Pancreas (tissue), 10 donors: ENCODE data around the gene RBM19. TPM values are rescaled to one million over a fixed set of nuclear protein-coding genes. Genes with fewer than 3 reads are reported as not detected.

Source experiments
- ATAC-seq, 4 donors: fragments of 200-7000 bp; cut with Tn5 transposase; one replicate each; pipeline versions ENCODE4 v1.8.0 to v1.9.1; 2020; ENCODE audit warnings: mild to moderate bottlenecking in 4 of 4, moderate library complexity in 4 of 4
- DNase-seq, 6 donors: peaks; one replicate each; pipeline ENCODE4 v3.0.0-alpha.2; 2020
- FAIRE-seq: peaks from 2 replicates; lab custom pipeline; 2012; peaks lifted over from hg19 to GRCh38; lab: Jason Lieb, UNC
- H3K27ac ChIP-seq, 4 donors: fragments of 200-600 bp; sonication (generic); 1 replicate in 3 of 4; 2 replicates in 1 of 4; pipeline versions ENCODE4 v1.5.0 to v1.8.0; 2020
- H3K27me3 ChIP-seq, 4 donors: fragments of 200-600 bp; one replicate each; pipeline ENCODE4 v1.8.0; 2021
- H3K36me3 ChIP-seq, 3 donors: fragments of 200-600 bp; sonication (generic) in 1 of 3; one replicate each; pipeline versions ENCODE4 v1.5.0 to v1.8.0; 2020 to 2021
- H3K4me1 ChIP-seq, 3 donors: fragments of 200-600 bp; one replicate each; pipeline ENCODE4 v1.8.0; 2021
- H3K4me3 ChIP-seq, 4 donors: fragments of 200-600 bp; sonication (generic) in 2 of 4; one replicate each; pipeline versions ENCODE4 v1.5.0 to v1.8.0; 2020 to 2021
- H3K9me3 ChIP-seq, 4 donors: fragments of 200-600 bp; one replicate each; pipeline ENCODE4 v1.8.0; 2021
- CTCF ChIP-seq, 4 donors: fragments of 200-600 bp; sonication (generic) in 3 of 4; IDR thresholded peaks; one replicate each; pipeline versions ENCODE4 v1.5.0 to v1.8.0; 2021; ENCODE audit warnings: antibody characterized with exemption in 4 of 4
- WGBS, 2 donors: extraction: QIAGEN DNeasy Blood & Tissue Kit; methylation state at CpG; one replicate each; pipeline ENCODE4 v1.1.7; 2013; 5-methylcytosine and 5-hydroxymethylcytosine counted together
- intact Hi-C, 3 donors: fragments of 100-400 bp; cut with DNase I; formaldehyde crosslinking; loops; one replicate each; pipeline versions ENCODE4 v1.11.1 to v1.14.2; 2022
- polyA plus RNA-seq, 2 donors: library from polyadenylated mRNA; stranded (reverse); fragments of 200-250 nt; gene quantifications; one replicate each; pipeline ENCODE4 v1.2.3, GENCODE V29; 2013
- total RNA-seq, 6 donors: library from RNA; stranded (reverse); fragmentation: NEBNext Ultra II Directional in 4 of 6; extraction: Animal tissue kit (Norgen Biotek cat#: 25700) in 4 of 6; gene quantifications; one replicate each; pipeline versions ENCODE4 v1.2.1 to v1.2.4, GENCODE V29; 2021 to 2023
- donor health status: healthy with polysubstance abuse.
- donor health status: DM: no; HTN: no; CAD: no; lungs with moderate emphysema.
- donor health status: DM: no; HTN: no; CAD: no.
- donor health status: control.
- donor health status: control.
- donor health status: Bipolar disorder and iron deficiency.
- donor health status: DM: yes; HTN: yes; CAD: no.
- donor health status: DM: no; HTN: no; CAD: no.
- donor health status: DM: no; HTN: no; CAD: no.
- donor health status: DM: yes; HTN: yes; CAD: no.

The RBM19 gene
- total and polyA plus RNA-seq, 8 donors: 13.9 to 32.2 (median 15.8) TPM

GRCh38 chr12:113899042-113899560 is 67.0 kb downstream of the RBM19 start:
- H3K4me3 ChIP-seq: peak overlapping the region in 1 of 4 donors; percentile 18

GRCh38 chr12:113898466-113898865 is 67.7 kb downstream of the RBM19 start:
- ATAC-seq: peak in 1 of 4 donors; percentile 53
- FAIRE-seq: no peak
- H3K4me3 ChIP-seq: no peak overlapping the region
- DNase-seq: no peak
- H3K27me3 ChIP-seq: no peaks in the 10 kb centered on the region
- no peaks in the 10 kb centered on the region for H3K36me3 ChIP-seq
- 85 to 89% methylated on average over 8 of the region's 8 CpGs for WGBS, 2 donors
- H3K9me3 ChIP-seq: no peaks in the 10 kb centered on the region
- no peak for TF ChIP-seq CTCF (IDR thresholded peaks at IDR 0.05)
- peaks cover 0 to 6% (median 3%) of the 10 kb centered on the region in 3 donors for H3K4me1 ChIP-seq
- intact Hi-C loops: no loop called here
- no peak overlapping the region for H3K27ac ChIP-seq

More at GRCh38 chr12:113899042-113899560, 67.0 kb downstream of the RBM19 start:
- intact Hi-C loops: no loop called here
- no peaks in the 10 kb centered on the region for H3K36me3 ChIP-seq
- no peaks in the 10 kb centered on the region for H3K27me3 ChIP-seq
- 42 to 50% methylated on average over 6 of the region's 6 CpGs for WGBS, 2 donors
- peak overlapping the region; percentile 46 to 87 (median 75) for H3K27ac ChIP-seq
- no peak for FAIRE-seq
- H3K4me1 ChIP-seq: peaks cover 0 to 6% (median 3%) of the 10 kb centered on the region in 3 donors
- no peak for TF ChIP-seq CTCF (IDR thresholded peaks at IDR 0.05)
- peak in 1 of 6 donors; percentile 14 for DNase-seq
- peak; percentile 22 to 59 (median 52) for ATAC-seq
- no peaks in the 10 kb centered on the region for H3K9me3 ChIP-seq

- TF ChIP-seq CTCF (IDR thresholded peaks at IDR 0.05): no peak
- FAIRE-seq (no peak), ATAC-seq (no peak), DNase-seq (no peak)
- no peaks in the 10 kb centered on the region for H3K27me3 ChIP-seq
- no peaks in the 10 kb centered on the region for H3K9me3 ChIP-seq
- no peak overlapping the region for H3K4me3 ChIP-seq
- peaks cover 0 to 6% (median 3%) of the 10 kb centered on the region in 3 donors for H3K4me1 ChIP-seq
- H3K27ac ChIP-seq: no peak overlapping the region
- intact Hi-C loops: no loop called here
- no peaks in the 10 kb centered on the region for H3K36me3 ChIP-seq
- WGBS, 2 donors: 86 to 87% methylated on average over 7 of the region's 7 CpGs
These were observed 68.7 kb downstream of the RBM19 start for GRCh38 chr12:113897406-113897805.

- intact Hi-C loops: no loop called here
- FAIRE-seq: no peak
- H3K4me3 ChIP-seq: no peak overlapping the region
These were observed 69.3 kb downstream of the RBM19 start for GRCh38 chr12:113896841-113897240.

More at GRCh38 chr12:113896841-113897240, 69.3 kb downstream of the RBM19 start:
- no peak for TF ChIP-seq CTCF (IDR thresholded peaks at IDR 0.05)
- no peak overlapping the region for H3K27ac ChIP-seq
- no peaks in the 10 kb centered on the region for H3K36me3 ChIP-seq
- H3K9me3 ChIP-seq: no peaks in the 10 kb centered on the region
- ATAC-seq (no peak), DNase-seq (no peak)
- H3K27me3 ChIP-seq: no peaks in the 10 kb centered on the region
- H3K4me1 ChIP-seq: peaks cover 0 to 6% (median 3%) of the 10 kb centered on the region in 3 donors
- WGBS, 2 donors: 98 to 100% methylated on average over 4 of the region's 4 CpGs
